ENCODE data around the gene CREM.

CREM gene

GRCh38 chr10:35185260-35186034, 58.8 kb downstream of the CREM start:
- Histone ChIP-seq H3K9me3 (ENCODE audit: insufficient read depth, low read depth, low read length) (no peaks in the 10 kb centered on the region), H3K9me2 (replicated peaks; ENCODE audit: low read depth, low read length) (no peaks in the 10 kb centered on the region), H3K4me1 (ENCODE audit: insufficient read depth, low read length, poor library complexity, severe bottlenecking) (no peaks in the 10 kb centered on the region), H3F3A (ENCODE audit: low read depth) (0 out of 2 replicates have a peak, but pooled peaks cover 5% of the 10 kb centered on the region), H2AFZ (ENCODE audit: low read length) (no peak overlapping the region), H3K79me2 (ENCODE audit: insufficient read depth, low read length) (no peaks in the 10 kb centered on the region), H3K9ac (ENCODE audit: low read depth, low read length, poor library complexity, severe bottlenecking) (no peak overlapping the region), H3K4me3 (ENCODE audit: low read length, poor library complexity, severe bottlenecking) (no peak overlapping the region), H3K27me3 (ENCODE audit: insufficient read depth, low read length, poor library complexity, severe bottlenecking) (no peaks in the 10 kb centered on the region), H3K36me3 (ENCODE audit: insufficient read depth, low read length) (no peaks in the 10 kb centered on the region), H3K4me2 (ENCODE audit: low read depth, low read length, poor library complexity, severe bottlenecking) (no peak overlapping the region), H4K20me1 (ENCODE audit: insufficient read depth, low read length, poor library complexity, severe bottlenecking) (no peaks in the 10 kb centered on the region)
- TF ChIP-seq EZH2phosphoT487 (IDR thresholded peaks at IDR 0.05; ENCODE audit: borderline replicate concordance), result no peak
- TF ChIP-seq CTCF (conservative IDR thresholded peaks at IDR 0.05; ENCODE audit: low read length), result no peak

- Histone ChIP-seq H3K4me3 (ENCODE audit: low read length, poor library complexity, severe bottlenecking) (no peak overlapping the region), H3K9me3 (ENCODE audit: insufficient read depth, low read depth, low read length) (no peaks in the 10 kb centered on the region), H3F3A (ENCODE audit: low read depth) (0 out of 2 replicates have a peak, but pooled peaks cover 5% of the 10 kb centered on the region), H2AFZ (ENCODE audit: low read length) (no peak overlapping the region), H3K4me1 (ENCODE audit: insufficient read depth, low read length, poor library complexity, severe bottlenecking) (peaks cover 10% of the 10 kb centered on the region), H3K27me3 (ENCODE audit: insufficient read depth, low read length, poor library complexity, severe bottlenecking) (no peaks in the 10 kb centered on the region), H3K9ac (ENCODE audit: low read depth, low read length, poor library complexity, severe bottlenecking) (no peak overlapping the region), H3K4me2 (ENCODE audit: low read depth, low read length, poor library complexity, severe bottlenecking) (no peak overlapping the region), H4K20me1 (ENCODE audit: insufficient read depth, low read length, poor library complexity, severe bottlenecking) (no peaks in the 10 kb centered on the region), H3K79me2 (ENCODE audit: insufficient read depth, low read length) (no peaks in the 10 kb centered on the region), H3K36me3 (ENCODE audit: insufficient read depth, low read length) (no peaks in the 10 kb centered on the region), H3K9me2 (replicated peaks; ENCODE audit: low read depth, low read length) (no peaks in the 10 kb centered on the region)
- TF ChIP-seq CTCF (conservative IDR thresholded peaks at IDR 0.05; ENCODE audit: low read length) (no peak), EZH2phosphoT487 (IDR thresholded peaks at IDR 0.05; ENCODE audit: borderline replicate concordance) (no peak)
These were observed 62.3 kb downstream of the CREM start for GRCh38 chr10:35188954-35189353.

- peaks cover 30% of the 10 kb centered on the region for H3K4me1 ChIP-seq (ENCODE audit: insufficient read depth, low read length, poor library complexity, severe bottlenecking)
- no peaks in the 10 kb centered on the region for H3K79me2 ChIP-seq (ENCODE audit: insufficient read depth, low read length)
- peak overlapping the region; percentile 24 for H3K4me2 ChIP-seq (ENCODE audit: low read depth, low read length, poor library complexity, severe bottlenecking)
- no peak for TF ChIP-seq EZH2phosphoT487 (IDR thresholded peaks at IDR 0.05; ENCODE audit: borderline replicate concordance)
- no peak for TF ChIP-seq CTCF (conservative IDR thresholded peaks at IDR 0.05; ENCODE audit: low read length)
- H3K27me3 ChIP-seq (ENCODE audit: insufficient read depth, low read length, poor library complexity, severe bottlenecking), result no peaks in the 10 kb centered on the region
- H2AFZ ChIP-seq (ENCODE audit: low read length), result no peak overlapping the region
- no peaks in the 10 kb centered on the region for H4K20me1 ChIP-seq (ENCODE audit: insufficient read depth, low read length, poor library complexity, severe bottlenecking)
- no peak overlapping the region for H3K4me3 ChIP-seq (ENCODE audit: low read length, poor library complexity, severe bottlenecking)
- no peaks in the 10 kb centered on the region for H3K9me3 ChIP-seq (ENCODE audit: insufficient read depth, low read depth, low read length)
- H3F3A ChIP-seq (ENCODE audit: low read depth), result no peaks in the 10 kb centered on the region
- no peak overlapping the region for H3K9ac ChIP-seq (ENCODE audit: low read depth, low read length, poor library complexity, severe bottlenecking)
- H3K36me3 ChIP-seq (ENCODE audit: insufficient read depth, low read length), result no peaks in the 10 kb centered on the region
- H3K9me2 ChIP-seq (replicated peaks; ENCODE audit: low read depth, low read length), result no peaks in the 10 kb centered on the region
These were observed 64.9 kb downstream of the CREM start for GRCh38 chr10:35191523-35191922.

All from Loucy (cell line).